Testis (tissue), 2 donors: ENCODE measurements around the gene PARVG.

Experiments
- POLR2A ChIP-seq: fragments of 450-650 bp; IDR thresholded peaks from one replicate; pipeline ENCODE4 v1.6.1; 2017; ENCODE audit warnings: antibody characterized with exemption, mild to moderate bottlenecking, moderate library complexity
- TF ChIP-seq, protein P1 (sequence below), 3 experiments: fragments of 450-650 bp in 2 of 3; fragments of 200-600 bp in 1 of 3; sonication (generic) in 1 of 3; IDR thresholded peaks; one replicate each; pipeline ENCODE4 v1.5.1; 2016 to 2019; ENCODE audit warnings: antibody characterized with exemption in 3 of 3, mild to moderate bottlenecking in 2 of 3, moderate library complexity in 1 of 3

DNA sequence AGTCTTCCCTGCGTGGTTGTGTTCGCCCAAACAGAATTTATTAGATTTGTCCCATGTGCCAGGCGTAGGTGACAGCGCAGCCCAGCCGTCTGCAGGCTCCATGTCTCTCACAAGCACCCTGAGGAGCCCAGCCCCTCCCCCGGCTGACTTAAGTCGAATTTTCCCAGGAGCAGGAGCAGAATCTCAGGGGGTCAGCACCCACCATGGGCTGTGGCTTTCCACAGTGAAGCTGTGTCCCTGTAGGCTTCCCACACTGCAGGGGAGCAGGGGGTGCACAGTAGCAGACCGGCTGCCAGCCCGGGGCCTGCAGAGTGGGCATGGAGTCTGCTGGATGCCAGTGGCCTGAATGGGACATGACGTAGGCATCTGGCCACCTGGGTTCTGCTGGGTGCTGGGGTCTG lies 16.0 kb downstream of the PARVG start:
- TF ChIP-seq, protein P1, sequence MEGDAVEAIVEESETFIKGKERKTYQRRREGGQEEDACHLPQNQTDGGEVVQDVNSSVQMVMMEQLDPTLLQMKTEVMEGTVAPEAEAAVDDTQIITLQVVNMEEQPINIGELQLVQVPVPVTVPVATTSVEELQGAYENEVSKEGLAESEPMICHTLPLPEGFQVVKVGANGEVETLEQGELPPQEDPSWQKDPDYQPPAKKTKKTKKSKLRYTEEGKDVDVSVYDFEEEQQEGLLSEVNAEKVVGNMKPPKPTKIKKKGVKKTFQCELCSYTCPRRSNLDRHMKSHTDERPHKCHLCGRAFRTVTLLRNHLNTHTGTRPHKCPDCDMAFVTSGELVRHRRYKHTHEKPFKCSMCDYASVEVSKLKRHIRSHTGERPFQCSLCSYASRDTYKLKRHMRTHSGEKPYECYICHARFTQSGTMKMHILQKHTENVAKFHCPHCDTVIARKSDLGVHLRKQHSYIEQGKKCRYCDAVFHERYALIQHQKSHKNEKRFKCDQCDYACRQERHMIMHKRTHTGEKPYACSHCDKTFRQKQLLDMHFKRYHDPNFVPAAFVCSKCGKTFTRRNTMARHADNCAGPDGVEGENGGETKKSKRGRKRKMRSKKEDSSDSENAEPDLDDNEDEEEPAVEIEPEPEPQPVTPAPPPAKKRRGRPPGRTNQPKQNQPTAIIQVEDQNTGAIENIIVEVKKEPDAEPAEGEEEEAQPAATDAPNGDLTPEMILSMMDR (IDR thresholded peaks at IDR 0.05) = no peak
- no peak for TF ChIP-seq POLR2A
